Muscle of back (tissue), 11 donors: ENCODE data around the gene ZNF850. TPM values are rescaled to one million over a fixed set of nuclear protein-coding genes. Genes with fewer than 3 reads are reported as not detected.

Experiments used
- DNase-seq, 3 donors: peaks; one replicate each; pipeline versions ENCODE4 v3.0.0 to v3.0.0-alpha.2; 2013
- polyA plus RNA-seq, 10 donors: library from polyadenylated mRNA; unstranded; fragments of 120-200 nt; gene quantifications; one replicate each; pipeline ENCODE4 v1.2.1, GENCODE V29; 2013; ENCODE audit not compliant: insufficient read length in 10 of 10

ZNF850 gene
- polyA plus RNA-seq, 10 donors = 0.89 to 2.6 (median 1.6) TPM

- no peak for DNase-seq
Observed at GRCh38 chr19:36709423-36709822, 63.2 kb downstream of the ZNF850 start.

- DNase-seq = no peak
Observed at GRCh38 chr19:36707134-36707533, 65.5 kb downstream of the ZNF850 start.

GRCh38 chr19:36688058-36688457 lies 84.5 kb downstream of the ZNF850 start:
- no peak for DNase-seq

GRCh38 chr19:36687214-36688056 lies 85.2 kb downstream of the ZNF850 start, which contains the start of gene ZNF567:
Gene ZNF567 (plus strand): TSS chr19:36687612. CDS start chr19:36694868, 7,256 bp downstream.
- peak; percentile 96 to 98 (median 96) for DNase-seq

GRCh38 chr19:36686365-36687213 lies 86.0 kb downstream of the ZNF850 start:
- DNase-seq = peak in 2 of 3 donors; percentile 46 to 49

- no peak for DNase-seq
Observed at GRCh38 chr19:36685835-36686234, 86.8 kb downstream of the ZNF850 start.

GRCh38 chr19:36679455-36679854 lies 93.2 kb downstream of the ZNF850 start:
- no peak for DNase-seq

- no peak for DNase-seq
Observed at GRCh38 chr19:36674201-36674600, 98.4 kb downstream of the ZNF850 start.

- no peak for DNase-seq
Observed at GRCh38 chr19:36672368-36672767, 100.2 kb downstream of the ZNF850 start.

GRCh38 chr19:36668646-36669045 lies 104.0 kb downstream of the ZNF850 start:
- no peak for DNase-seq

- no peak for DNase-seq
Observed at GRCh38 chr19:36665832-36666231, 106.8 kb downstream of the ZNF850 start.

Other genes starting within 250 kb of the ZNF850 start
- gene ZNF260, start 244.5 kb downstream of the ZNF850 start, polyA plus RNA-seq = 10 to 100 TPM; 10.1 to 16.4 (median 14.0) TPM
- gene ZNF529, start 199.5 kb downstream of the ZNF850 start, polyA plus RNA-seq = 10 to 100 TPM in 8 of 10 donors, 1 to 10 TPM in 2; 8.5 to 23.8 (median 15.0) TPM
- 10 to 100 TPM in 5 of 10 donors, 1 to 10 TPM in 5; 5.3 to 15.2 (median 9.1) TPM for gene ZNF382, start 167.5 kb downstream of the ZNF850 start, polyA plus RNA-seq
- 10 to 100 TPM in 3 of 10 donors, 1 to 10 TPM in 7; 5.5 to 11.8 (median 8.4) TPM for gene ZNF461, start 106.0 kb downstream of the ZNF850 start, polyA plus RNA-seq
- 10 to 100 TPM in 1 of 10 donors, 1 to 10 TPM in 9; 6.9 to 10.8 (median 8.5) TPM for gene ZNF567, start 85.2 kb downstream of the ZNF850 start, polyA plus RNA-seq
- 10 to 100 TPM in 1 of 10 donors, 1 to 10 TPM in 9; 6.1 to 10.5 (median 7.8) TPM for gene ZNF790, start 65.6 kb upstream of the ZNF850 start, polyA plus RNA-seq
- 10 to 100 TPM in 1 of 10 donors, 1 to 10 TPM in 9; 4.2 to 10.1 (median 6.3) TPM for gene ZNF345, start 78.1 kb upstream of the ZNF850 start, polyA plus RNA-seq
- gene ZNF829, start 143.5 kb upstream of the ZNF850 start, polyA plus RNA-seq = 1 to 10 TPM; 3.8 to 6.4 (median 4.4) TPM
- gene ZNF568, start 143.5 kb upstream of the ZNF850 start, polyA plus RNA-seq = 10 to 100 TPM; 27.0 to 49.4 (median 32.3) TPM